Measurements from ENCODE around the gene LRRFIP1. TPM values are rescaled to one million over a fixed set of nuclear protein-coding genes. Genes with fewer than 3 reads are reported as not detected.
A peak's percentile ranks its signal among the peaks of the same experiment; 100 is the strongest.

Gene LRRFIP1
- total and polyA plus RNA-seq, 10 of the 15 experiments (the other 5 are each of a cell fraction or from before 2014, with no cell fraction given) = 36.2 to 120 (median 74.3) TPM

GRCh38 chr2:237723023-237723422 is 95.6 kb downstream of the LRRFIP1 start:
- CTCF ChIA-PET = interaction anchor here (0.7 to 1.8 kb wide), 2 partner anchors 10 to 22 kb away, joined by 3 to 8 read pairs; no protein-coding TSS in a partner anchor
- POLR2A ChIA-PET = interaction anchor here (0.6 to 1.1 kb wide), 3 partner anchors 11 to 211 kb away, joined by 3 read pairs; no protein-coding TSS in a partner anchor
- H3K27ac ChIP-seq (ENCODE audit: control insufficient read depth, insufficient read depth) = no peak overlapping the region
- no peaks in the 10 kb centered on the region for H3K9me3 ChIP-seq (replicated peaks; ENCODE audit: control insufficient read depth, insufficient read depth, low read length)
- FAIRE-seq = peak; percentile 13
- SMC1A ChIA-PET (ENCODE audit: uncharacterized antibody, unreplicated experiment) = interaction anchor here (1.0 to 1.1 kb wide), 2 partner anchors 8 to 22 kb away, joined by 3 read pairs; no protein-coding TSS in a partner anchor
- H3K79me2 ChIP-seq (ENCODE audit: control insufficient read depth, insufficient read depth, low read length) = peaks cover 21% of the 10 kb centered on the region
- no peaks in the 10 kb centered on the region for H3K4me1 ChIP-seq (ENCODE audit: control insufficient read depth, insufficient read depth, low read length)
- in situ Hi-C loops (cut with MboI) = no loop called here
- BruUV-seq (replicated peaks) = no TSS peak
- DNase-seq (ENCODE audit: low read depth, low spot score) = no peak
- H3K36me3 ChIP-seq (ENCODE audit: control insufficient read depth in 2 of 2, insufficient read depth in 2 of 2, low read length in 1 of 2) = peaks cover 9 to 32% of the 10 kb centered on the region in 2 experiments; a peak in 3 of 4 replicates
- WGBS (ENCODE audit: insufficient coverage, insufficient replicate concordance, low lambda C conversion rate, missing lambda C conversion rate) = 100% methylated on average over 1 of the region's 1 CpG
- no peaks in the 10 kb centered on the region for H3K27me3 ChIP-seq (replicated peaks in 1 of 2; ENCODE audit: control insufficient read depth in 2 of 2, insufficient read depth in 2 of 2, low read length in 1 of 2)
- RAD21 ChIA-PET (ENCODE audit: unreplicated experiment) = interaction anchor here (0.7 to 1.1 kb wide), 2 partner anchors 10 to 26 kb away, joined by 3 to 4 read pairs; no protein-coding TSS in a partner anchor
- no peak overlapping the region for H2AFZ ChIP-seq (ENCODE audit: control insufficient read depth, low read depth, low read length)
- no peaks in the 10 kb centered on the region for H4K20me1 ChIP-seq (ENCODE audit: control insufficient read depth, insufficient read depth)
- ATAC-seq = no peak
- H3K4me2 ChIP-seq (ENCODE audit: control insufficient read depth, insufficient read depth) = no peak overlapping the region
- H3K4me3 ChIP-seq = no peak overlapping the region
- no peak overlapping the region for H3K9ac ChIP-seq (ENCODE audit: control insufficient read depth, insufficient read depth, low read length)
- intact Hi-C loops (cut with micrococcal nuclease; ENCODE audit: unreplicated experiment) = no loop called here
- TF ChIP-seq TCF3 (IDR thresholded peaks at IDR 0.05; ENCODE audit: borderline replicate concordance, insufficient read depth, low read depth, low read length) (no peak), MAX (IDR thresholded peaks at IDR 0.05; ENCODE audit: low read depth, low read length) (no peak), MXI1 (IDR thresholded peaks at IDR 0.05; ENCODE audit: low read depth, low read length) (no peak), FOXK2 (IDR thresholded peaks at IDR 0.05) (no peak), CREB1 (IDR thresholded peaks at IDR 0.05; ENCODE audit: low read depth) (no peak), PAX5 (IDR thresholded peaks at IDR 0.05; ENCODE audit: borderline replicate concordance, low read depth, low read length) (no peak), HDAC6 (IDR thresholded peaks at IDR 0.05; ENCODE audit: unreplicated experiment) (no peak), RELA (IDR thresholded peaks at IDR 0.05; ENCODE audit: borderline replicate concordance, partially characterized antibody) (no peak), ZNF592 (IDR thresholded peaks at IDR 0.05) (no peak), BCL3 (IDR thresholded peaks at IDR 0.05; ENCODE audit: borderline replicate concordance, insufficient read depth, low read depth, low read length, poor library complexity, severe bottlenecking) (no peak), EED (IDR thresholded peaks at IDR 0.05; ENCODE audit: low read depth) (no peak), MYB (IDR thresholded peaks at IDR 0.05; ENCODE audit: borderline replicate concordance, low read depth, low read length) (no peak), RBBP5 (conservative IDR thresholded peaks at IDR 0.05) (no peak)

Measured in GM12878 (cell line).